Heart right ventricle (tissue), 16 donors: ENCODE results near the gene DNAJC7. TPM values are rescaled to one million over a fixed set of nuclear protein-coding genes. Genes with fewer than 3 reads are reported as not detected.
A peak's percentile ranks its signal among the peaks of the same experiment; 100 is the strongest.

Experiments
- ATAC-seq, 8 donors: fragments of 200-7000 bp; cut with Tn5 transposase; one replicate each; pipeline ENCODE4 v1.9.1; 2020; ENCODE audit warnings: mild to moderate bottlenecking in 8 of 8, moderate library complexity in 8 of 8, moderate number of reproducible peaks in 1 of 8
- DNase-seq, 2 donors: peaks; one replicate each; pipeline ENCODE4 v3.0.0-alpha.2; 2020
- H3K27ac ChIP-seq, 10 donors: fragments of 200-600 bp; sonication (generic) in 2 of 10; one replicate each; pipeline versions ENCODE4 v1.5.0 to v1.8.0; 2020 to 2022; ENCODE audit warnings: mild to moderate bottlenecking in 3 of 10
- H3K27me3 ChIP-seq, 7 donors: fragments of 200-600 bp; one replicate each; pipeline ENCODE4 v1.8.0; 2021 to 2022; ENCODE audit warnings: mild to moderate bottlenecking in 2 of 7
- H3K36me3 ChIP-seq, 9 donors: fragments of 200-600 bp; sonication (generic) in 1 of 9; one replicate each; pipeline versions ENCODE4 v1.5.0 to v1.8.0; 2020 to 2022; ENCODE audit warnings: mild to moderate bottlenecking in 2 of 9
- H3K4me1 ChIP-seq, 9 donors: fragments of 200-600 bp; sonication (generic) in 1 of 9; one replicate each; pipeline versions ENCODE4 v1.5.0 to v1.8.0; 2020 to 2022; ENCODE audit warnings: mild to moderate bottlenecking in 4 of 9
- H3K4me3 ChIP-seq, 10 donors: fragments of 200-600 bp; sonication (generic) in 2 of 10; one replicate each; pipeline versions ENCODE4 v1.5.0 to v1.8.0; 2020 to 2022; ENCODE audit warnings: mild to moderate bottlenecking in 7 of 10, moderate library complexity in 2 of 10
- H3K9me3 ChIP-seq, 11 donors: fragments of 200-600 bp in 10 of 11; sonication (generic) in 2 of 11; one replicate each; pipeline versions ENCODE4 v1.5.0 to v1.8.0; 2013 to 2022; ENCODE audit warnings: mild to moderate bottlenecking in 2 of 11, control low read depth in 1 of 11, moderate library complexity in 1 of 11
- CTCF ChIP-seq, 9 donors: fragments of 200-600 bp; sonication (generic) in 2 of 9; IDR thresholded peaks; one replicate each; pipeline versions ENCODE4 v1.5.0 to v1.8.0; 2021 to 2022; ENCODE audit warnings: antibody characterized with exemption in 9 of 9, mild to moderate bottlenecking in 5 of 9, moderate library complexity in 1 of 9
- WGBS, 2 donors: extraction: QIAGEN DNeasy Blood & Tissue Kit; methylation state at CpG; one replicate each; pipeline ENCODE4 v1.1.7; 2013; ENCODE audit warnings: inconsistent platforms in 1 of 2; 5-methylcytosine and 5-hydroxymethylcytosine counted together
- intact Hi-C, 10 donors: fragments of 100-400 bp; cut with DNase I; formaldehyde crosslinking; loops; one replicate each; pipeline versions ENCODE4 v1.11.1 to v1.14.2; 2022
- polyA plus RNA-seq, 2 donors: library from polyadenylated mRNA; stranded (reverse); fragments of 200-250 nt; gene quantifications; one replicate each; pipeline ENCODE4 v1.2.3, GENCODE V29; 2013
- total RNA-seq, 10 donors: library from RNA; stranded (reverse); fragmentation: NEBNext Ultra II Directional in 3 of 10; extraction: Animal tissue kit (Norgen Biotek cat#: 25700) in 3 of 10; gene quantifications; one replicate each; pipeline versions ENCODE4 v1.2.1 to v1.2.4, GENCODE V29; 2021 to 2023
- donor health status: Arrhythmogenic right ventricular cardiomyopathy.
- donor health status: ischemic (EF 13 %, LVEDD 7.1; RV severe dilation, severe dysfunction).
- donor health status: healthy with polysubstance abuse.
- donor health status: DM: no; HTN: yes; CAD: no.
- donor health status: DM: no; HTN: no; CAD: no.
- donor health status: ischemic (EF 25% LVEDD 6.9; RV normal size, moderate dysfunction).
- donor health status: ischemic (EF 25% LVEDD 5.7; RV mildly dilated, moderate dysfunction).
- donor health status: healthy.
- donor health status: DM: yes; HTN: yes; CAD: no.
- donor health status: Ischemic cardiomyopathy.
- donor health status: ischemic (EF 35%, LVEDD 5.7; RV mildly dilated, moderate dysfunction).
- donor health status: nonischemic (EF 11% LVEDD 7.7; RV severe dilation, severe dysfunction).
- donor health status: DM: yes; HTN: yes; CAD: no.
- donor health status: PGD.
- donor health status: ischemic (EF 29% LVEDD 5.4; RV normal size, mild dysfunction).
- donor health status: nonischemic (EF 23%, LVEDD 6.1; RV moderate dilation, normal function).

The DNAJC7 gene
- total and polyA plus RNA-seq, 12 donors, result 68.8 to 121 (median 82.7) TPM

GRCh38 chr17:41967921-41968578 lies 49.2 kb downstream of the DNAJC7 start:
- Histone ChIP-seq H3K4me1 (peaks cover 8 to 59% (median 40%) of the 10 kb centered on the region in 9 donors), H3K4me3 (peak overlapping the region in 9 of 10 donors; percentile 69 to 100 (median 94)), H3K9me3 (no peaks in the 10 kb centered on the region), H3K27me3 (no peaks in the 10 kb centered on the region), H3K36me3 (peaks cover 0 to 52% (median 14%) of the 10 kb centered on the region in 9 donors), H3K27ac (peak overlapping the region in 7 of 10 donors; percentile 81 to 93 (median 89))
- 90 to 93% methylated on average over 37 of the region's 37 CpGs for WGBS, 2 donors
- intact Hi-C loops, result loop anchor here in 9 of 10 donors (5.0 to 10.0 kb wide), 9 partner anchors 34 to 557 kb away; partner anchors contain the start of genes DNAJC7 (in 4 of the 9), HAP1 (in 1 of the 9) and NKIRAS2 (in 1 of the 9)
- TF ChIP-seq CTCF (IDR thresholded peaks at IDR 0.05), result no peak
- peak in 1 of 8 donors; percentile 5 for ATAC-seq
- no peak for DNase-seq

- Histone ChIP-seq H3K4me3 (peak overlapping the region; percentile 69 to 100 (median 92)), H3K27me3 (no peaks in the 10 kb centered on the region), H3K36me3 (peaks cover 0 to 45% (median 14%) of the 10 kb centered on the region in 9 donors), H3K4me1 (peaks cover 8 to 57% (median 39%) of the 10 kb centered on the region in 9 donors), H3K27ac (peak overlapping the region; percentile 72 to 93 (median 90)), H3K9me3 (no peaks in the 10 kb centered on the region)
- intact Hi-C loops, result loop anchor here in 9 of 10 donors (5.0 to 10.0 kb wide), 9 partner anchors 35 to 557 kb away; partner anchors contain the start of genes DNAJC7 (in 4 of the 9), HAP1 (in 1 of the 9) and NKIRAS2 (in 1 of the 9)
- no peak for DNase-seq
- ATAC-seq, result peak in 5 of 8 donors; percentile 3 to 35 (median 7)
- WGBS, 2 donors, result 21% methylated on average over 39 of the region's 39 CpGs
- no peak for TF ChIP-seq CTCF (IDR thresholded peaks at IDR 0.05)
Observed at GRCh38 chr17:41967141-41967920, 49.9 kb downstream of the DNAJC7 start.

- H3K27ac ChIP-seq, result peak within 1 kb of the TSS; percentile 72 to 93 (median 90)
- H3K9me3 ChIP-seq, result no peaks in the 10 kb centered on the region
- peaks cover 0 to 38% (median 14%) of the 10 kb centered on the region in 9 donors for H3K36me3 ChIP-seq
- DNase-seq, result peak; percentile 91 to 93
- H3K27me3 ChIP-seq, result no peaks in the 10 kb centered on the region
- ATAC-seq, result peak; percentile 90 to 97 (median 95)
- 0 to 1% methylated on average over 63 to 71 of the region's 71 CpGs for WGBS, 2 donors
- intact Hi-C loops, result loop anchor here in 9 of 10 donors (5.0 to 10.0 kb wide), 9 partner anchors 36 to 558 kb away; partner anchors contain the start of genes DNAJC7 (in 4 of the 9), HAP1 (in 1 of the 9) and NKIRAS2 (in 1 of the 9)
- H3K4me3 ChIP-seq, result peak within 1 kb of the TSS; percentile 69 to 100 (median 92)
- peaks cover 8 to 57% (median 34%) of the 10 kb centered on the region in 9 donors for H3K4me1 ChIP-seq
- TF ChIP-seq CTCF (IDR thresholded peaks at IDR 0.05), result no peak
Observed at GRCh38 chr17:41966463-41967140, 50.6 kb downstream of the DNAJC7 start, which contains the start of gene CNP. Gene CNP, plus strand, starts transcription at chr17:41966795. Its CDS starts 90 bp downstream, at chr17:41966885.
